ENCODE measurements around the gene CGNL1. TPM values are rescaled to one million over a fixed set of nuclear protein-coding genes. Genes with fewer than 3 reads are reported as not detected.

Gene CGNL1
- total RNA-seq, 2 donors from 2014 or later: 11.8 to 33.5 TPM

DNA sequence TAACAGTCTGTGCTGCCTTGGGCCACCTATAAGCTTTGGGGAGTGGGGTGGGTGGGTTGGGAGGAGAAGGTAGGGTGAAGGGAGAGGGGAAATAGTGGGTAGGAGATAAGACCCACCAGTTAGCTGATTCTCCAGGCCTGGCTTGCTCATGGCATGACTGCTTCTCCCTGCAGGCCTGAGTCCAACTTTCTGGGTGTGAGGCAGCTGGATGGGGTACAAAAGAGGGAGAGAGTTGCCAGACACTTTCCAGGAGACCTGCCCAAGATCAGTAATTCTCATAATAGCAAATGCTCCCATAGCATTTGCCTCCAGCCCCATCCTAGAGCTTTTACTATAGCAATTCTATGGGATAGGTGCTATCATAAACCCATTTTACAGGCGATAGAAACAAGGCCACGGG, 7.7 kb downstream of the CGNL1 start:
- Histone ChIP-seq H3K27ac (peak overlapping the region in 1 of 2 donors; percentile 34), H3K4me1 (ENCODE audit: control insufficient read depth in 1 of 2, low read depth in 2 of 2) (peaks cover 11 to 90% of the 10 kb centered on the region in 2 donors)
- no peak for DNase-seq (ENCODE audit: low spot score)

GRCh38 chr15:57384816-57385215, 8.5 kb downstream of the CGNL1 start:
- Histone ChIP-seq H3K4me3 (no peak overlapping the region), H3K36me3 (no peaks in the 10 kb centered on the region), H3K27ac (peak overlapping the region in 1 of 2 donors; percentile 34), H3K27me3 (replicated peaks; ENCODE audit: insufficient read depth) (no peaks in the 10 kb centered on the region), H3K9me3 (no peaks in the 10 kb centered on the region), H3K4me1 (ENCODE audit: control insufficient read depth in 1 of 2, low read depth in 2 of 2) (peaks cover 12 to 88% of the 10 kb centered on the region in 2 donors)
- DNase-seq (ENCODE audit: low spot score): no peak
- TF ChIP-seq, protein P1, sequence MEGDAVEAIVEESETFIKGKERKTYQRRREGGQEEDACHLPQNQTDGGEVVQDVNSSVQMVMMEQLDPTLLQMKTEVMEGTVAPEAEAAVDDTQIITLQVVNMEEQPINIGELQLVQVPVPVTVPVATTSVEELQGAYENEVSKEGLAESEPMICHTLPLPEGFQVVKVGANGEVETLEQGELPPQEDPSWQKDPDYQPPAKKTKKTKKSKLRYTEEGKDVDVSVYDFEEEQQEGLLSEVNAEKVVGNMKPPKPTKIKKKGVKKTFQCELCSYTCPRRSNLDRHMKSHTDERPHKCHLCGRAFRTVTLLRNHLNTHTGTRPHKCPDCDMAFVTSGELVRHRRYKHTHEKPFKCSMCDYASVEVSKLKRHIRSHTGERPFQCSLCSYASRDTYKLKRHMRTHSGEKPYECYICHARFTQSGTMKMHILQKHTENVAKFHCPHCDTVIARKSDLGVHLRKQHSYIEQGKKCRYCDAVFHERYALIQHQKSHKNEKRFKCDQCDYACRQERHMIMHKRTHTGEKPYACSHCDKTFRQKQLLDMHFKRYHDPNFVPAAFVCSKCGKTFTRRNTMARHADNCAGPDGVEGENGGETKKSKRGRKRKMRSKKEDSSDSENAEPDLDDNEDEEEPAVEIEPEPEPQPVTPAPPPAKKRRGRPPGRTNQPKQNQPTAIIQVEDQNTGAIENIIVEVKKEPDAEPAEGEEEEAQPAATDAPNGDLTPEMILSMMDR (IDR thresholded peaks at IDR 0.05): no peak
- ATAC-seq (ENCODE audit: insufficient number of reproducible peaks, low FRiP score, low read depth): no peak

More for the DNA sequence above, 7.7 kb downstream of the CGNL1 start:
- TF ChIP-seq, protein P1 (IDR thresholded peaks at IDR 0.05): no peak
- Histone ChIP-seq H3K36me3 (no peaks in the 10 kb centered on the region), H3K4me3 (no peak overlapping the region), H3K27me3 (replicated peaks; ENCODE audit: insufficient read depth) (no peaks in the 10 kb centered on the region), H3K9me3 (no peaks in the 10 kb centered on the region)
- no peak for ATAC-seq (ENCODE audit: insufficient number of reproducible peaks, low FRiP score, low read depth)

DNA sequence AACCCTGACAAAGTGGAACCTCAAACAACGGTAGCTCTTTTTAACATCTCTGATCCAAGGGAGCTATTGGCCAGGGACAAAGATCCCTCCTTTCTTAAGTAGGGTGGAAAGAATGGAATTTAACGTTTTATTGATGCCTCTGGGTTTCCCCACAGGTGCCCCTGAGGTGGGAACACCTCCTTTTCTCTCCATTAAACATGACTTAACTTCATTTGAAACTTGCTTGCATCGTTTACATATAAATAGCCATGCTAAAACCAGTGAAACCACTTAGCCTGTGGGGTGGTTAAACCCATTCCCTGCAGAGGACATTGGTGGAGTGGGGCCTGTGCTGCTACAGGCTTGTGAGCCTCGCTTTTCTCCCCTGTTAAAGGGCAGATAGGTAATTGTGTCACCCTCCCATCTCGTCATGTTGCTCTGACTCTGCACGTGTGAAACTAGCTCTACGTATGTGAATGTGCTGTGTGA, 9.7 kb downstream of the CGNL1 start:
- TF ChIP-seq, protein P1 (IDR thresholded peaks at IDR 0.05): no peak
- Histone ChIP-seq H3K36me3 (no peaks in the 10 kb centered on the region), H3K9me3 (no peaks in the 10 kb centered on the region), H3K27me3 (replicated peaks; ENCODE audit: insufficient read depth) (no peaks in the 10 kb centered on the region), H3K4me3 (no peak overlapping the region), H3K4me1 (ENCODE audit: control insufficient read depth in 1 of 2, low read depth in 2 of 2) (peaks cover 12 to 90% of the 10 kb centered on the region in 2 donors), H3K27ac (peak overlapping the region in 1 of 2 donors; percentile 34)
- no peak for DNase-seq (ENCODE audit: low spot score)
- ATAC-seq (ENCODE audit: insufficient number of reproducible peaks, low FRiP score, low read depth): no peak

GRCh38 chr15:57386976-57387375, 10.7 kb downstream of the CGNL1 start:
- Histone ChIP-seq H3K4me3 (no peak overlapping the region), H3K27me3 (replicated peaks; ENCODE audit: insufficient read depth) (no peaks in the 10 kb centered on the region), H3K27ac (peak overlapping the region in 1 of 2 donors; percentile 73), H3K9me3 (no peaks in the 10 kb centered on the region), H3K36me3 (no peaks in the 10 kb centered on the region), H3K4me1 (ENCODE audit: control insufficient read depth in 1 of 2, low read depth in 2 of 2) (peaks cover 12 to 80% of the 10 kb centered on the region in 2 donors)
- TF ChIP-seq, protein P1 (IDR thresholded peaks at IDR 0.05): no peak
- DNase-seq (ENCODE audit: low spot score) (no peak), ATAC-seq (ENCODE audit: insufficient number of reproducible peaks, low FRiP score, low read depth) (no peak)

DNA sequence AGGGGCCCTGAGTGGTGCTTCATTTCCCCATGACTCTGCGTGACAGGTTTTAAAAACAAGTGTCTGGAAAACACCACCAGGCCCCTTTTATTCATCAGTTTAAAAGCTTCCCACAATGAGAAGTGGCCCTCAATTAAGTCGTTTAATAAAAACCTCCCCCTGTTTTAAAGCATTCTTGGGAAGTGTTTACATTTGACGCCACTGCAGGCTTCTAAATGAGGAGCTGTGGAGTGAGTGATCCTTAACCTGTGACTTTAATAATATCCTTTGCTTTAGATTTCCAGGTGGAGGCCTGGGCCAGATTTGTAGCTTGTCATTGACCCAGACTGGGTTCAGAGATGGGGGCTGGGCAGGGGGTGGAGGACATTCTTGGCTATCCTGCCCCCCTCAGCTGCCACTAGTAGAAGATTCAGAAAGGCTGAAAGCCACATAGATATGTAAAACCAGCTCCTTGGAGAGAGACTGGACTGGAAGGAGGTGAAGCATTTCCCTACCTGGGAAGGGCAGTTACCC, 11.3 kb downstream of the CGNL1 start:
- H3K27ac ChIP-seq: peak overlapping the region; percentile 73 to 75
- H3K27me3 ChIP-seq (replicated peaks; ENCODE audit: insufficient read depth): no peaks in the 10 kb centered on the region
- DNase-seq (ENCODE audit: low spot score): no peak
- no peaks in the 10 kb centered on the region for H3K36me3 ChIP-seq
- peaks cover 12 to 78% of the 10 kb centered on the region in 2 donors for H3K4me1 ChIP-seq (ENCODE audit: control insufficient read depth in 1 of 2, low read depth in 2 of 2)
- no peak overlapping the region for H3K4me3 ChIP-seq
- H3K9me3 ChIP-seq: no peaks in the 10 kb centered on the region
- TF ChIP-seq, protein P1 (IDR thresholded peaks at IDR 0.05): no peak
- ATAC-seq (ENCODE audit: insufficient number of reproducible peaks, low FRiP score, low read depth): no peak
